ENCODE measurements around the gene KIAA1328.
"Not testable (repeated sequence)": the region's sequence is repeated elsewhere in the genome, so short reads cannot be mapped to it uniquely, and the experiment has no call there.

DNA sequence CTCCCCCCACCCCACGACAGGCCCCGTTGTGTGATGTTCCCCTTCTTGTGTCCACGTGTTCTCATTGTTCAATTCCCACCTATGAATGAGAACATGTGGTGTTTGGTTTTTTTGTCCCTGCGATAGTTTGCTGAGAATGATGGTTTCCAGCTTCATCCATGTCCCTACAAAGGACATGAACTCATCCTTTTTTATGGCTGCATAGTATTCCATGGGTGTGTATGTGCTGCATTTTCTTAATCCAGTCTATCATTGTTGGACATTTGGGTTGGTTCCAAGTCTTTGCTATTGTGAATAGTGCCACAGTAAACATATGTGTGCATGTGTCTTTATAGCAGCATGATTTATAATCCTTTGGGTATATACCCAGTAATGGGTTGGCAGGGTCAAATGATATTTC, 80.4 kb downstream of the KIAA1328 start:
- TF ChIP-seq POLR2A, EP300, POLR2AphosphoS5 (IDR thresholded peaks at IDR 0.05): not testable (repeated sequence)
- TF ChIP-seq, protein P1, sequence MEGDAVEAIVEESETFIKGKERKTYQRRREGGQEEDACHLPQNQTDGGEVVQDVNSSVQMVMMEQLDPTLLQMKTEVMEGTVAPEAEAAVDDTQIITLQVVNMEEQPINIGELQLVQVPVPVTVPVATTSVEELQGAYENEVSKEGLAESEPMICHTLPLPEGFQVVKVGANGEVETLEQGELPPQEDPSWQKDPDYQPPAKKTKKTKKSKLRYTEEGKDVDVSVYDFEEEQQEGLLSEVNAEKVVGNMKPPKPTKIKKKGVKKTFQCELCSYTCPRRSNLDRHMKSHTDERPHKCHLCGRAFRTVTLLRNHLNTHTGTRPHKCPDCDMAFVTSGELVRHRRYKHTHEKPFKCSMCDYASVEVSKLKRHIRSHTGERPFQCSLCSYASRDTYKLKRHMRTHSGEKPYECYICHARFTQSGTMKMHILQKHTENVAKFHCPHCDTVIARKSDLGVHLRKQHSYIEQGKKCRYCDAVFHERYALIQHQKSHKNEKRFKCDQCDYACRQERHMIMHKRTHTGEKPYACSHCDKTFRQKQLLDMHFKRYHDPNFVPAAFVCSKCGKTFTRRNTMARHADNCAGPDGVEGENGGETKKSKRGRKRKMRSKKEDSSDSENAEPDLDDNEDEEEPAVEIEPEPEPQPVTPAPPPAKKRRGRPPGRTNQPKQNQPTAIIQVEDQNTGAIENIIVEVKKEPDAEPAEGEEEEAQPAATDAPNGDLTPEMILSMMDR (IDR thresholded peaks at IDR 0.05) = not testable (repeated sequence)

Measured in stomach (tissue), 4 donors.